Vagina (tissue), 2 donors: ENCODE measurements around the gene TRDMT1. TPM values are rescaled to one million over a fixed set of nuclear protein-coding genes. Genes with fewer than 3 reads are reported as not detected.

Experiments
- DNase-seq, 2 donors: peaks; one replicate each; pipeline ENCODE4 v3.0.0-alpha.2; 2017; ENCODE audit errors: extremely low spot score in 2 of 2
- H3K27ac ChIP-seq: fragments of 200-600 bp; sonication (generic); one replicate; pipeline ENCODE4 v1.5.1; 2019
- H3K27me3 ChIP-seq: fragments of 200-600 bp; sonication (generic); one replicate; pipeline ENCODE4 v1.5.1; 2019
- H3K36me3 ChIP-seq, 2 donors: fragments of 200-600 bp; sonication (generic); one replicate each; pipeline ENCODE4 v1.5.1; 2017 to 2019
- H3K4me1 ChIP-seq: fragments of 200-600 bp; sonication (generic); one replicate; pipeline ENCODE4 v1.5.1; 2019
- H3K4me3 ChIP-seq, 2 donors: fragments of 200-600 bp; sonication (generic); 1 replicate in 1 of 2; 2 replicates in 1 of 2; pipeline ENCODE4 v1.5.1; 2016 to 2019
- H3K9me3 ChIP-seq: fragments of 200-600 bp; sonication (generic); one replicate; pipeline ENCODE4 v1.5.1; 2019
- CTCF ChIP-seq, 3 experiments: fragments of 450-650 bp in 2 of 3; fragments of 200-600 bp in 1 of 3; sonication (generic) in 1 of 3; IDR thresholded peaks; one replicate each; pipeline ENCODE4 v1.5.1; 2017 to 2019; ENCODE audit warnings: antibody characterized with exemption in 3 of 3, mild to moderate bottlenecking in 2 of 3, moderate library complexity in 2 of 3
- POLR2A ChIP-seq, 2 donors: fragments of 450-650 bp; IDR thresholded peaks; one replicate each; pipeline ENCODE4 v1.6.1; 2017; ENCODE audit warnings: antibody characterized with exemption in 2 of 2, mild to moderate bottlenecking in 2 of 2, moderate library complexity in 2 of 2
- POLR2AphosphoS5 ChIP-seq, 2 donors: sonication (generic); formaldehyde crosslinking; IDR thresholded peaks; one replicate each; pipeline ENCODE4 v1.9.0; 2017; ENCODE audit warnings: antibody characterized with exemption in 2 of 2, mild to moderate bottlenecking in 2 of 2, low read depth in 1 of 2; ENCODE audit not compliant: insufficient read depth in 1 of 2
- intact Hi-C: fragments of 100-400 bp; cut with DNase I; formaldehyde crosslinking; loops from one replicate; pipeline ENCODE4 v1.15.1; 2023
- total RNA-seq: library from RNA; depleted of rRNA; stranded (reverse); fragments of >200 nt; gene quantifications from one replicate; pipeline ENCODE4 v1.2.3, GENCODE V29; 2016

Gene TRDMT1
- total RNA-seq, 1 donor from 2014 or later: 6.1 TPM

- DNase-seq: no peak
- Histone ChIP-seq H3K4me1 (peaks cover 61% of the 10 kb centered on the region), H3K27ac (peak overlapping the region; percentile 67), H3K4me3 (peak overlapping the region; percentile 80 to 95), H3K36me3 (peaks cover 3 to 55% of the 10 kb centered on the region in 2 donors), H3K9me3 (no peaks in the 10 kb centered on the region), H3K27me3 (no peaks in the 10 kb centered on the region)
- intact Hi-C loops: loop anchor here (5.0 kb wide), 1 partner anchor 230 kb away; no protein-coding TSS in a partner anchor
- no peak for TF ChIP-seq POLR2A (IDR thresholded peaks at IDR 0.05)
- TF ChIP-seq CTCF (IDR thresholded peaks at IDR 0.05): no peak
- no peak for TF ChIP-seq POLR2AphosphoS5 (IDR thresholded peaks at IDR 0.05; ENCODE audit: insufficient read depth in 1 of 2, low read depth in 1 of 2)
These were observed 30.9 kb upstream of the TRDMT1 start for GRCh38 chr10:17232276-17232960.

GRCh38 chr10:17231788-17232187 lies 30.3 kb upstream of the TRDMT1 start:
- Histone ChIP-seq H3K27me3 (no peaks in the 10 kb centered on the region), H3K36me3 (peaks cover 3 to 49% of the 10 kb centered on the region in 2 donors), H3K27ac (peak overlapping the region; percentile 99), H3K4me3 (peak overlapping the region; percentile 80 to 95), H3K9me3 (no peaks in the 10 kb centered on the region), H3K4me1 (peaks cover 67% of the 10 kb centered on the region)
- no peak for DNase-seq
- intact Hi-C loops: loop anchor here (5.0 kb wide), 1 partner anchor 229 kb away; no protein-coding TSS in a partner anchor
- no peak for TF ChIP-seq POLR2A (IDR thresholded peaks at IDR 0.05)

GRCh38 chr10:17229967-17230682 lies 28.7 kb upstream of the TRDMT1 start:
- Histone ChIP-seq H3K9me3 (no peaks in the 10 kb centered on the region), H3K4me3 (peak overlapping the region; percentile 80 to 95), H3K27me3 (no peaks in the 10 kb centered on the region), H3K4me1 (peaks cover 67% of the 10 kb centered on the region), H3K36me3 (peaks cover 3 to 32% of the 10 kb centered on the region in 2 donors), H3K27ac (peak overlapping the region; percentile 99)
- DNase-seq: peak in 1 of 2 donors; percentile 91
- TF ChIP-seq POLR2A (IDR thresholded peaks at IDR 0.05) (peak in 1 of 2 donors; percentile 39), CTCF (IDR thresholded peaks at IDR 0.05) (no peak), POLR2AphosphoS5 (IDR thresholded peaks at IDR 0.05; ENCODE audit: insufficient read depth in 1 of 2, low read depth in 1 of 2) (peak in 1 of 2 donors; percentile 89)
- intact Hi-C loops: loop anchor here (1.0 to 5.0 kb wide), 2 partner anchors 29 to 228 kb away; partner anchors contain the start of gene TRDMT1

- Histone ChIP-seq H3K4me1 (peaks cover 63% of the 10 kb centered on the region), H3K27me3 (no peaks in the 10 kb centered on the region), H3K27ac (peak overlapping the region; percentile 99), H3K4me3 (peak overlapping the region; percentile 80 to 95), H3K9me3 (no peaks in the 10 kb centered on the region), H3K36me3 (peaks cover 3 to 28% of the 10 kb centered on the region in 2 donors)
- intact Hi-C loops: loop anchor here (1.0 kb wide), 1 partner anchor 28 kb away; the partner anchor contains the start of gene TRDMT1
- no peak for TF ChIP-seq CTCF (IDR thresholded peaks at IDR 0.05)
- no peak for TF ChIP-seq POLR2A (IDR thresholded peaks at IDR 0.05)
- no peak for TF ChIP-seq POLR2AphosphoS5 (IDR thresholded peaks at IDR 0.05; ENCODE audit: insufficient read depth in 1 of 2, low read depth in 1 of 2)
- DNase-seq: peak in 1 of 2 donors; percentile 91
These were observed 28.2 kb upstream of the TRDMT1 start for GRCh38 chr10:17229717-17229966.

- intact Hi-C loops: loop anchor here (1.0 kb wide), 1 partner anchor 28 kb away; the partner anchor contains the start of gene TRDMT1
- peak overlapping the region; percentile 99 for H3K27ac ChIP-seq
- peaks cover 3 to 23% of the 10 kb centered on the region in 2 donors for H3K36me3 ChIP-seq
- H3K9me3 ChIP-seq: no peaks in the 10 kb centered on the region
- peak overlapping the region; percentile 80 to 95 for H3K4me3 ChIP-seq
- peak in 1 of 2 donors; percentile 87 for TF ChIP-seq POLR2A (IDR thresholded peaks at IDR 0.05)
- TF ChIP-seq POLR2AphosphoS5 (IDR thresholded peaks at IDR 0.05; ENCODE audit: insufficient read depth in 1 of 2, low read depth in 1 of 2): peak in 1 of 2 donors; percentile 81
- TF ChIP-seq CTCF (IDR thresholded peaks at IDR 0.05): no peak
- peaks cover 58% of the 10 kb centered on the region for H3K4me1 ChIP-seq
- H3K27me3 ChIP-seq: no peaks in the 10 kb centered on the region
- peak in 1 of 2 donors; percentile 93 for DNase-seq
These were observed 27.7 kb upstream of the TRDMT1 start for GRCh38 chr10:17229016-17229716.
